B cell (primary cell): Measurements from ENCODE around the gene DNAJA2. TPM values are rescaled to one million over a fixed set of nuclear protein-coding genes. Genes with fewer than 3 reads are reported as not detected.

Source experiments
- ATAC-seq: fragments of 200-7000 bp; cut with Tn5 transposase; one replicate; pipeline ENCODE4 v1.10.0; 2021; ENCODE audit warnings: low read depth, mild to moderate bottlenecking, moderate number of reproducible peaks, moderate library complexity
- CTCF ChIA-PET: fragments of 350-600 bp; sonication (Branson Sonifier 250); formaldehyde crosslinking; loops from one replicate; lab custom pipeline; 2021; ENCODE audit warnings: antibody characterized with exemption, inconsistent platforms; lab: Charles Lee
- POLR2A ChIA-PET: fragments of 350-600 bp; sonication (Branson Sonifier 250); formaldehyde crosslinking; loops from one replicate; lab custom pipeline; 2021; ENCODE audit warnings: antibody characterized with exemption; lab: Charles Lee
- DNase-seq: peaks from one replicate; pipeline ENCODE4 v3.0.0; 2013
- H2AFZ ChIP-seq: 2 replicates; pipeline ENCODE4 v1.6.1; 2012; ENCODE audit warnings: mild to moderate bottlenecking, low read depth, low read length; ENCODE audit not compliant: insufficient read depth, poor library complexity, severe bottlenecking
- H3K27ac ChIP-seq, 2 donors: 1 replicate in 1 of 2; 2 replicates in 1 of 2; pipeline ENCODE4 v1.5.1; 2012 to 2013; ENCODE audit warnings: low read length in 2 of 2, mild to moderate bottlenecking in 2 of 2, moderate library complexity in 1 of 2
- H3K27me3 ChIP-seq, 4 experiments: fragments of 200-600 bp in 1 of 4; sonication (generic) in 1 of 4; replicated peaks in 1 of 4; 1 replicate in 2 of 4; 2 replicates in 2 of 4; pipeline versions ENCODE4 v1.6.1 to v1.7.0; 2013 to 2016; ENCODE audit warnings: low read length in 3 of 4, mild to moderate bottlenecking in 2 of 4, mixed read lengths in 1 of 4, moderate library complexity in 1 of 4; ENCODE audit not compliant: insufficient read depth in 4 of 4, control insufficient read depth in 3 of 4; ENCODE audit errors: control extremely low read depth in 1 of 4
- H3K36me3 ChIP-seq, 2 experiments: replicated peaks in 1 of 2; 1 replicate in 1 of 2; 2 replicates in 1 of 2; pipeline versions ENCODE4 v1.6.1 to v1.7.1; 2013; ENCODE audit warnings: low read length in 1 of 2; ENCODE audit not compliant: insufficient read depth in 2 of 2, control insufficient read depth in 1 of 2; ENCODE audit errors: control extremely low read depth in 1 of 2, extremely low read depth in 1 of 2
- H3K4me1 ChIP-seq, 2 donors: fragments of 200-600 bp in 1 of 2; sonication (generic) in 1 of 2; 1 replicate in 1 of 2; 2 replicates in 1 of 2; pipeline versions ENCODE4 v1.5.1 to v1.6.1; 2013 to 2017; ENCODE audit warnings: low read length in 2 of 2; ENCODE audit not compliant: control insufficient read depth in 2 of 2, insufficient read depth in 2 of 2
- H3K4me2 ChIP-seq: replicated peaks from 2 replicates; pipeline ENCODE3; 2012; ENCODE audit warnings: mild to moderate bottlenecking, low read depth, low read length; ENCODE audit not compliant: poor library complexity, severe bottlenecking
- H3K4me3 ChIP-seq, 5 experiments: fragments of 200-600 bp in 1 of 5; sonication (generic) in 1 of 5; 1 replicate in 3 of 5; 2 replicates in 2 of 5; pipeline versions ENCODE4 v1.5.1 to v1.7.0; 2011 to 2016; ENCODE audit warnings: low read length in 4 of 5, mild to moderate bottlenecking in 4 of 5, low read depth in 2 of 5, control low read depth in 1 of 5, moderate library complexity in 1 of 5; ENCODE audit not compliant: insufficient read depth in 1 of 5; ENCODE audit errors: control extremely low read depth in 1 of 5, extremely low read depth in 1 of 5
- H3K79me2 ChIP-seq: fragments of 200-600 bp; sonication (generic); one replicate; pipeline ENCODE4 v1.6.0; 2016; ENCODE audit warnings: low read length; ENCODE audit not compliant: control insufficient read depth, insufficient read depth
- H3K9ac ChIP-seq: fragments of 200-600 bp; sonication (generic); 2 replicates; pipeline ENCODE4 v1.6.1; 2017; ENCODE audit warnings: mild to moderate bottlenecking, low read length, moderate library complexity
- H3K9me3 ChIP-seq, 3 donors: one replicate each; pipeline versions ENCODE4 v1.6.1 to v1.7.1; 2013; ENCODE audit warnings: low read length in 2 of 3; ENCODE audit not compliant: control insufficient read depth in 2 of 3, insufficient read depth in 1 of 3; ENCODE audit errors: control extremely low read depth in 1 of 3
- H4K20me1 ChIP-seq: 2 replicates; pipeline ENCODE4 v1.6.0; 2012; ENCODE audit warnings: mild to moderate bottlenecking, low read length; ENCODE audit not compliant: insufficient read depth, control insufficient read depth, poor library complexity, severe bottlenecking
- H3K27ac Mint-ChIP-seq: one replicate; pipeline ENCODE4 v1.8.0; 2021; ENCODE audit warnings: mixed read lengths
- H3K27me3 Mint-ChIP-seq: one replicate; pipeline ENCODE4 v1.8.0; 2021; ENCODE audit warnings: mixed read lengths
- H3K4me1 Mint-ChIP-seq: one replicate; pipeline ENCODE4 v1.8.0; 2021; ENCODE audit warnings: mixed read lengths
- H3K4me3 Mint-ChIP-seq: one replicate; pipeline ENCODE4 v1.8.0; 2021; ENCODE audit warnings: mixed read lengths
- H3K9me3 Mint-ChIP-seq: one replicate; pipeline ENCODE4 v1.8.0; 2022; ENCODE audit warnings: mixed read lengths; ENCODE audit not compliant: insufficient read depth
- EZH2 ChIP-seq: IDR thresholded peaks from 2 replicates; pipeline ENCODE4 v1.6.1; 2012; ENCODE audit warnings: borderline replicate concordance, low read depth, mild to moderate bottlenecking, moderate library complexity, low read length; ENCODE audit not compliant: insufficient read depth, poor library complexity, severe bottlenecking
- WGBS: methylation state at CpG from one replicate; pipeline ENCODE4 v1.1.5; 2013; ENCODE audit warnings: missing lambda C conversion rate; ENCODE audit not compliant: insufficient coverage; 5-methylcytosine and 5-hydroxymethylcytosine counted together
- intact Hi-C: fragments of 100-400 bp; cut with micrococcal nuclease; formaldehyde crosslinking; loops from one replicate; pipeline ENCODE4 v1.10.0; 2022
- polyA plus RNA-seq: library from polyadenylated mRNA; depleted of rRNA; stranded (reverse); fragments of >200 nt; gene quantifications from 2 replicates; pipeline ENCODE4 v1.2.3, GENCODE V29; 2012
- total RNA-seq, 2 donors: library from RNA; stranded (reverse); fragments of 120-200 nt in 1 of 2; gene quantifications; 1 replicate in 1 of 2; 2 replicates in 1 of 2; pipeline versions ENCODE4 v1.2.3 to v1.2.4, GENCODE V29; 2013 to 2022
- TF ChIP-seq, protein P1 (sequence below): fragments of 200-600 bp; IDR thresholded peaks from one replicate; pipeline ENCODE4 v1.8.0; 2022; ENCODE audit warnings: antibody characterized with exemption, mild to moderate bottlenecking

DNAJA2 gene
- total and polyA plus RNA-seq, 2 donors (not counting 1 experiment from before 2014, with no cell fraction given) = 8.8 to 57.0 TPM

DNA sequence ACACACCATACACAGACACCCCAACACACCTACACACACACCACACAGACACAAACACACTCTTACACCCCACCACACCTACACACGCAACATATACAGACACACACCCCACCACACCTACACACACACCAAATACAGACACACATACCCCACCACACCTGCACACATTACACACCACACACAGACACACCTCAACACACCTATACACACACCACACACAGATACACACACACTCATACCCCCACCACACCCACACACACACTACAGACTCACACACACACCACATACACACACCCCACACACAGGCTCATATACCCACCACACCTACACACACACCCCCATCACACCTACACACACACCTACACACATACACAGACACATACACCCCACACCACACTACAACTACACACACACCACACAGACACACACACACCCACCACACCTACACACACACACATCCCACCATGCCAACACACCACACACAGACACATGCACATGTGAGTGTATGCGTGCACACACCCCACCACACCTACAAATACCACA is 57.9 kb downstream of the DNAJA2 start:
- WGBS = 100% methylated on average over 2 of the region's 2 CpGs
- intact Hi-C loops = loop anchor here (5.0 to 10.0 kb wide), 4 partner anchors 57 to 228 kb away; partner anchors contain the start of genes C16orf87, DNAJA2, ORC6 and VPS35
- H3K4me3 ChIP-seq = no peak overlapping the region
- no peaks in the 10 kb centered on the region for H3K36me3 ChIP-seq
- peak overlapping the region in 1 of 2 donors; percentile 48 for H3K27ac ChIP-seq
- no peaks in the 10 kb centered on the region for H4K20me1 ChIP-seq
- TF ChIP-seq, protein P1, sequence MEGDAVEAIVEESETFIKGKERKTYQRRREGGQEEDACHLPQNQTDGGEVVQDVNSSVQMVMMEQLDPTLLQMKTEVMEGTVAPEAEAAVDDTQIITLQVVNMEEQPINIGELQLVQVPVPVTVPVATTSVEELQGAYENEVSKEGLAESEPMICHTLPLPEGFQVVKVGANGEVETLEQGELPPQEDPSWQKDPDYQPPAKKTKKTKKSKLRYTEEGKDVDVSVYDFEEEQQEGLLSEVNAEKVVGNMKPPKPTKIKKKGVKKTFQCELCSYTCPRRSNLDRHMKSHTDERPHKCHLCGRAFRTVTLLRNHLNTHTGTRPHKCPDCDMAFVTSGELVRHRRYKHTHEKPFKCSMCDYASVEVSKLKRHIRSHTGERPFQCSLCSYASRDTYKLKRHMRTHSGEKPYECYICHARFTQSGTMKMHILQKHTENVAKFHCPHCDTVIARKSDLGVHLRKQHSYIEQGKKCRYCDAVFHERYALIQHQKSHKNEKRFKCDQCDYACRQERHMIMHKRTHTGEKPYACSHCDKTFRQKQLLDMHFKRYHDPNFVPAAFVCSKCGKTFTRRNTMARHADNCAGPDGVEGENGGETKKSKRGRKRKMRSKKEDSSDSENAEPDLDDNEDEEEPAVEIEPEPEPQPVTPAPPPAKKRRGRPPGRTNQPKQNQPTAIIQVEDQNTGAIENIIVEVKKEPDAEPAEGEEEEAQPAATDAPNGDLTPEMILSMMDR = no peak
- TF ChIP-seq EZH2 = no peak
- CTCF ChIA-PET = interaction anchor here (1.1 to 7.6 kb wide), 7 partner anchors 6 to 63 kb away, joined by 3 to 149 read pairs (median 23); no protein-coding TSS in a partner anchor
- H3K79me2 ChIP-seq = peaks cover 4% of the 10 kb centered on the region
- Mint-ChIP-seq H3K27me3 (no peaks in the 10 kb centered on the region), H3K4me3 (peak overlapping the region; percentile 24), H3K27ac (peak overlapping the region; percentile 64), H3K9me3 (no peaks in the 10 kb centered on the region), H3K4me1 (peaks cover 89% of the 10 kb centered on the region)
- no peak overlapping the region for H2AFZ ChIP-seq
- POLR2A ChIA-PET = interaction anchor here (0.8 kb wide), 1 partner anchor 30 kb away, joined by 4 read pairs; no protein-coding TSS in a partner anchor
- DNase-seq = no peak
- peaks cover 73 to 100% of the 10 kb centered on the region in 2 donors for H3K4me1 ChIP-seq
- H3K27me3 ChIP-seq = no peaks in the 10 kb centered on the region
- ATAC-seq = no peak
- H3K9me3 ChIP-seq = peaks cover 0 to 9% (median 0%) of the 10 kb centered on the region in 3 donors
- peak overlapping the region; percentile 70 for H3K4me2 ChIP-seq
- H3K9ac ChIP-seq = no peak overlapping the region

DNA sequence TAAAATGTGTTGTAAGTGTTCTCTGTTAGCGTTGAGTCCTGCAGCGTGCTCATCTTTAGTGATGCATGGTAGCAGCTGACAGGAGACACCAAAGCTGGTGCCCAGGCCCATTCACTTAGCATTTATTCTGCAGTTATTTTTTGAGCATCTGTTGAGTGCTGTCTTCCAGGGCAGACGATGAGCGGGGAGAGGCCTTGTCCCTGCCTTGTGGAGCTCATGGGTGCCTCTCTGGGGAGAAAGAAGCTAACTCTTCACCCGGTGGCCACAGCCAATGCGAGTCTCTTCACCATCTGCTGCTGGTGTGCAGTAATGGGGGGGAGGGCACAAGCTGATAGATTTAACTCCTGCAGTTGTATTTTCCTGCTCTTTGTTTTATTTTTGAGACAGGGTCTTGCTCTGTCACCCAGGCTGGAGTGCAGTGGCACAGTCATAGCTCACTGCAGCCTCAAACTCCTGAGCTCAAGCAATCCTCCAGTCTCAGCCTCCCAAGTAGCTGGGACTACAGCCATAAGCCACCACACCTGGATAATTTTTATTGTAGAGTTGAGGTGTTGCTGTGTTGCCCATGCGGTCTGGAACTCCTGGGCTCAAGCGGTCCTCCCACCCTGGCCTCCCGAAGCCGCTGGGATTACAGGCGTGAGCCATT is 58.8 kb downstream of the DNAJA2 start:
- ChIA-PET CTCF (interaction anchor here (1.0 to 3.0 kb wide), 4 partner anchors 15 to 245 kb away, joined by 3 to 23 read pairs (median 4); no protein-coding TSS in a partner anchor), POLR2A (no interaction called here)
- H3K36me3 ChIP-seq = no peaks in the 10 kb centered on the region
- Mint-ChIP-seq H3K4me3 (peak overlapping the region; percentile 24), H3K4me1 (peaks cover 87% of the 10 kb centered on the region), H3K27ac (peak overlapping the region; percentile 50), H3K9me3 (no peaks in the 10 kb centered on the region), H3K27me3 (no peaks in the 10 kb centered on the region)
- no peaks in the 10 kb centered on the region for H4K20me1 ChIP-seq
- DNase-seq (no peak), ATAC-seq (no peak)
- peaks cover 0 to 9% (median 0%) of the 10 kb centered on the region in 3 donors for H3K9me3 ChIP-seq
- TF ChIP-seq, protein P1 = no peak
- no peak for TF ChIP-seq EZH2
- H3K79me2 ChIP-seq = peaks cover 4% of the 10 kb centered on the region
- H3K9ac ChIP-seq = no peak overlapping the region
- H3K4me2 ChIP-seq = no peak overlapping the region
- H3K4me1 ChIP-seq = peaks cover 80 to 100% of the 10 kb centered on the region in 2 donors
- H3K4me3 ChIP-seq = no peak overlapping the region
- H3K27ac ChIP-seq = no peak overlapping the region
- intact Hi-C loops = loop anchor here (5.0 to 10.0 kb wide), 4 partner anchors 58 to 227 kb away; partner anchors contain the start of genes C16orf87, DNAJA2, ORC6 and VPS35
- WGBS = 68% methylated on average over 11 of the region's 11 CpGs
- no peaks in the 10 kb centered on the region for H3K27me3 ChIP-seq
- H2AFZ ChIP-seq = no peak overlapping the region
